ENCODE data around the gene ZNF777.

The ZNF777 gene

GRCh38 chr7:149489391-149490024, 28.6 kb upstream of the ZNF777 start:
- Histone ChIP-seq H2AFZ (ENCODE audit: low read depth, low read length) (no peak overlapping the region), H3K4me2 (ENCODE audit: low read length, poor library complexity, severe bottlenecking) (no peak overlapping the region), H3K4me1 (ENCODE audit: control insufficient read depth, insufficient read depth, low read depth, low read length) (no peaks in the 10 kb centered on the region), H3K9me3 (ENCODE audit: control insufficient read depth, low read length) (no peaks in the 10 kb centered on the region), H2AK5ac (ENCODE audit: low read length, severe bottlenecking) (no peak overlapping the region), H2BK5ac (ENCODE audit: low read depth, low read length, poor library complexity, severe bottlenecking) (no peak overlapping the region), H3K18ac (ENCODE audit: low read depth in 1 of 2, low read length in 2 of 2) (no peak overlapping the region), H3K27me3 (ENCODE audit: control insufficient read depth in 1 of 2, insufficient read depth in 1 of 2, low read length in 2 of 2) (no peaks in the 10 kb centered on the region), H3K36me3 (ENCODE audit: control insufficient read depth in 1 of 2, insufficient read depth in 2 of 2, low read depth in 1 of 2, low read length in 2 of 2) (peaks cover 54 to 94% of the 10 kb centered on the region in 2 experiments), H3K4me3 (ENCODE audit: insufficient read depth in 1 of 2, low read depth in 1 of 2, low read length in 2 of 2) (no peak overlapping the region), H4K8ac (ENCODE audit: low read length) (no peak overlapping the region), H4K91ac (ENCODE audit: low read length) (no peak overlapping the region), H3K27ac (ENCODE audit: low read length, poor library complexity, severe bottlenecking) (no peak overlapping the region), H2BK12ac (ENCODE audit: low read length in 2 of 2) (no peak overlapping the region), H3K23ac (ENCODE audit: low read length in 2 of 2) (no peak overlapping the region), H2BK15ac (ENCODE audit: low read depth, poor library complexity, severe bottlenecking) (no peak overlapping the region), H3K79me1 (replicated peaks; ENCODE audit: low read length, poor library complexity, severe bottlenecking) (peaks cover 47% of the 10 kb centered on the region), H2BK120ac (ENCODE audit: low read depth, low read length) (no peak overlapping the region), H3K9ac (ENCODE audit: low read length) (no peak overlapping the region), H3K14ac (ENCODE audit: low read length in 2 of 2) (no peak overlapping the region), H3K4ac (ENCODE audit: low read depth in 1 of 2, low read length in 2 of 2) (no peak overlapping the region)
- no peak for DNase-seq
- WGBS: 95% methylated on average over 14 of the region's 15 CpGs

DNA sequence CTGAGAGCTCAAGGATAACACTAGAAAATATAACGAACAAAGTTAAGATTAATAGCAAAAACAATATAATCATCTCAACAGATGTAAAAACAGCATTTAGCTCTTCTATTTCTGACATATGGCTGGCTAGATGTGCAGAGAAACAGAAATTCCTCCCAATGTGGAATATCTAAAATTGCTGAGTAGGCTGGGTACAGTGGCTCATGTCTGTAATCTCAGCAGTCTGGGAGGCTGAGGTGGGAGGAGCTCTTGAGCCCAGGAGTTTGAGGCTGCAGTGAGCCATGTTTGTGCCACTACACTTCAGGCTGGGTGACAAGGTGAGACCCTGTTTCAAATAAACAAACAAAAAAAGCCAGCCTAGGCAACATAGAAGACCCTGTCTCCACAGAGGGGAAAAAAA, 18.7 kb upstream of the ZNF777 start:
- H3K18ac ChIP-seq (ENCODE audit: low read depth in 1 of 2, low read length in 2 of 2): no peak overlapping the region
- H3K4me1 ChIP-seq (ENCODE audit: control insufficient read depth, insufficient read depth, low read depth, low read length): no peaks in the 10 kb centered on the region
- peaks cover 11% of the 10 kb centered on the region for H3K9me3 ChIP-seq (ENCODE audit: control insufficient read depth, low read length)
- no peak overlapping the region for H3K14ac ChIP-seq (ENCODE audit: low read length in 2 of 2)
- no peak overlapping the region for H2BK12ac ChIP-seq (ENCODE audit: low read length in 2 of 2)
- no peak overlapping the region for H3K4me2 ChIP-seq (ENCODE audit: low read length, poor library complexity, severe bottlenecking)
- no peak for DNase-seq
- peaks cover 40 to 84% of the 10 kb centered on the region in 2 experiments for H3K36me3 ChIP-seq (ENCODE audit: control insufficient read depth in 1 of 2, insufficient read depth in 2 of 2, low read depth in 1 of 2, low read length in 2 of 2)
- no peak overlapping the region for H3K4ac ChIP-seq (ENCODE audit: low read depth in 1 of 2, low read length in 2 of 2)
- no peak overlapping the region for H4K91ac ChIP-seq (ENCODE audit: low read length)
- H3K27ac ChIP-seq (ENCODE audit: low read length, poor library complexity, severe bottlenecking): no peak overlapping the region
- no peaks in the 10 kb centered on the region for H3K27me3 ChIP-seq (ENCODE audit: control insufficient read depth in 1 of 2, insufficient read depth in 1 of 2, low read length in 2 of 2)
- no peak overlapping the region for H3K4me3 ChIP-seq (ENCODE audit: insufficient read depth in 1 of 2, low read depth in 1 of 2, low read length in 2 of 2)
- WGBS: no CpG with 5 or more reads among the region's 1 CpG
- H3K79me1 ChIP-seq (replicated peaks; ENCODE audit: low read length, poor library complexity, severe bottlenecking): peaks cover 28% of the 10 kb centered on the region
- H2AK5ac ChIP-seq (ENCODE audit: low read length, severe bottlenecking): no peak overlapping the region
- H2BK120ac ChIP-seq (ENCODE audit: low read depth, low read length): no peak overlapping the region
- no peak overlapping the region for H2BK15ac ChIP-seq (ENCODE audit: low read depth, poor library complexity, severe bottlenecking)
- no peak overlapping the region for H3K23ac ChIP-seq (ENCODE audit: low read length in 2 of 2)
- no peak overlapping the region for H2BK5ac ChIP-seq (ENCODE audit: low read depth, low read length, poor library complexity, severe bottlenecking)
- H4K8ac ChIP-seq (ENCODE audit: low read length): no peak overlapping the region
- no peak overlapping the region for H3K9ac ChIP-seq (ENCODE audit: low read length)
- H2AFZ ChIP-seq (ENCODE audit: low read depth, low read length): no peak overlapping the region

GRCh38 chr7:149478754-149479153, 17.9 kb upstream of the ZNF777 start:
- no peak overlapping the region for H3K4me3 ChIP-seq (ENCODE audit: insufficient read depth in 1 of 2, low read depth in 1 of 2, low read length in 2 of 2)
- WGBS: 100% methylated on average over 1 of the region's 1 CpG
- H3K27me3 ChIP-seq (ENCODE audit: control insufficient read depth in 1 of 2, insufficient read depth in 1 of 2, low read length in 2 of 2): no peaks in the 10 kb centered on the region
- H2BK120ac ChIP-seq (ENCODE audit: low read depth, low read length): no peak overlapping the region
- no peak overlapping the region for H3K18ac ChIP-seq (ENCODE audit: low read depth in 1 of 2, low read length in 2 of 2)
- H3K23ac ChIP-seq (ENCODE audit: low read length in 2 of 2): no peak overlapping the region
- H2BK5ac ChIP-seq (ENCODE audit: low read depth, low read length, poor library complexity, severe bottlenecking): no peak overlapping the region
- H2AK5ac ChIP-seq (ENCODE audit: low read length, severe bottlenecking): no peak overlapping the region
- H3K4me1 ChIP-seq (ENCODE audit: control insufficient read depth, insufficient read depth, low read depth, low read length): peaks cover 2% of the 10 kb centered on the region
- H3K4ac ChIP-seq (ENCODE audit: low read depth in 1 of 2, low read length in 2 of 2): no peak overlapping the region
- no peak overlapping the region for H3K9ac ChIP-seq (ENCODE audit: low read length)
- no peak overlapping the region for H3K14ac ChIP-seq (ENCODE audit: low read length in 2 of 2)
- H3K79me1 ChIP-seq (replicated peaks; ENCODE audit: low read length, poor library complexity, severe bottlenecking): peaks cover 34% of the 10 kb centered on the region
- H4K8ac ChIP-seq (ENCODE audit: low read length): no peak overlapping the region
- no peak overlapping the region for H2BK12ac ChIP-seq (ENCODE audit: low read length in 2 of 2)
- no peak overlapping the region for H4K91ac ChIP-seq (ENCODE audit: low read length)
- DNase-seq: no peak
- no peak overlapping the region for H2AFZ ChIP-seq (ENCODE audit: low read depth, low read length)
- peaks cover 11% of the 10 kb centered on the region for H3K9me3 ChIP-seq (ENCODE audit: control insufficient read depth, low read length)
- H3K4me2 ChIP-seq (ENCODE audit: low read length, poor library complexity, severe bottlenecking): no peak overlapping the region
- no peak overlapping the region for H3K27ac ChIP-seq (ENCODE audit: low read length, poor library complexity, severe bottlenecking)
- peaks cover 48 to 85% of the 10 kb centered on the region in 2 experiments for H3K36me3 ChIP-seq (ENCODE audit: control insufficient read depth in 1 of 2, insufficient read depth in 2 of 2, low read depth in 1 of 2, low read length in 2 of 2)
- H2BK15ac ChIP-seq (ENCODE audit: low read depth, poor library complexity, severe bottlenecking): no peak overlapping the region

DNA sequence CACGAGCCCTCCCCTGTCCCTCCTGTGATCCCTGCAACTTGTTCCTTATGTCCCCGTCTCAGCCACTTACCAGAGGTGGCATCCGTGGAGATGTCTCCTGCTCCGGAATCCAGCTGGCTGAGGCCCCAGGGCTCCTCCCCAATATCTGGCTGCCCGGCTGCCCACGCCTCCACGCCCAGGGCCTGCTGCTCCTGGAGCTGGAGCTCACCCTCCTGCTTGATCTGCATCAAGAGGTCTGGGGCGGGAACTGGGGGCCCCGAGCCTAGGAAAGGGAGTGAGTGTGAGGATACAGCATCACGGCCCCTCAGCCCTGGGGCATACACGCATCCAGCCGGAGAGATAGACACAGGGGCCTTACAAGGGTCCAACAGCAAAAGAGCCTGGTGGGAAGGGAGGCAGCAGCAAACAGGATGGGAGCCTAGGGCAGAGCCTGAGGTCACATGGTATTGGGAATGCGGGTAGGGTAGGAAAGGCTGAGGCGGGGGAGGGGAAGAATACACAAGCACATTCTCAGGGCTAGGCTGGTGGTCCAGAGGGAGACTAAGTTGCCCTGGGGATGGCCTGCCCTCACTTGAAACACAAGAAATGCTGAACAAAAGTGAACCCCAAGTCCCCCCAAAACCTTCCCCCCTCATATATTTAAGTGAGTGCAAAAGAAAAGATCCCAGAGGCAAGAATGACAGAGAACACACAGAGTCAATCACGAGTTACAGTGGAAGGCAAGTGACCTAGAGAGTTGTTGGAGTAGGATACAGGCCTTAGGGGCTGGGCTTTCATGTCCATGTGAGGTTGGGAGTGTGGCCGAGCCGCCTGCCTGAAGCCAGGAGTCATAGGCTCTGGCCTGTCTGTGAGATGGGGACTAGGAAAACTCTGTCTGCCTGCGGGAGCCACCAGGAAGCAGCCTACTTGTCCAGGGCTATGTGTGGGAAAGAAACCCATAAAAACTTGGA, 16.9 kb upstream of the ZNF777 start:
- DNase-seq: no peak
- no peak overlapping the region for H3K23ac ChIP-seq (ENCODE audit: low read length in 2 of 2)
- peaks cover 57 to 89% of the 10 kb centered on the region in 2 experiments for H3K36me3 ChIP-seq (ENCODE audit: control insufficient read depth in 1 of 2, insufficient read depth in 2 of 2, low read depth in 1 of 2, low read length in 2 of 2)
- WGBS: 97% methylated on average over 17 of the region's 18 CpGs
- no peak overlapping the region for H2BK12ac ChIP-seq (ENCODE audit: low read length in 2 of 2)
- no peak overlapping the region for H3K14ac ChIP-seq (ENCODE audit: low read length in 2 of 2)
- peaks cover 44% of the 10 kb centered on the region for H3K79me1 ChIP-seq (replicated peaks; ENCODE audit: low read length, poor library complexity, severe bottlenecking)
- H4K8ac ChIP-seq (ENCODE audit: low read length): no peak overlapping the region
- no peak overlapping the region for H3K9ac ChIP-seq (ENCODE audit: low read length)
- no peak overlapping the region for H2AK5ac ChIP-seq (ENCODE audit: low read length, severe bottlenecking)
- H3K4me1 ChIP-seq (ENCODE audit: control insufficient read depth, insufficient read depth, low read depth, low read length): peaks cover 2% of the 10 kb centered on the region
- H3K27me3 ChIP-seq (ENCODE audit: control insufficient read depth in 1 of 2, insufficient read depth in 1 of 2, low read length in 2 of 2): no peaks in the 10 kb centered on the region
- H2AFZ ChIP-seq (ENCODE audit: low read depth, low read length): no peak overlapping the region
- H3K18ac ChIP-seq (ENCODE audit: low read depth in 1 of 2, low read length in 2 of 2): no peak overlapping the region
- no peak overlapping the region for H4K91ac ChIP-seq (ENCODE audit: low read length)
- H2BK5ac ChIP-seq (ENCODE audit: low read depth, low read length, poor library complexity, severe bottlenecking): no peak overlapping the region
- no peak overlapping the region for H3K4me2 ChIP-seq (ENCODE audit: low read length, poor library complexity, severe bottlenecking)
- H3K4me3 ChIP-seq (ENCODE audit: insufficient read depth in 1 of 2, low read depth in 1 of 2, low read length in 2 of 2): no peak overlapping the region
- no peak overlapping the region for H3K27ac ChIP-seq (ENCODE audit: low read length, poor library complexity, severe bottlenecking)
- H3K9me3 ChIP-seq (ENCODE audit: control insufficient read depth, low read length): peaks cover 11% of the 10 kb centered on the region
- H3K4ac ChIP-seq (ENCODE audit: low read depth in 1 of 2, low read length in 2 of 2): no peak overlapping the region
- no peak overlapping the region for H2BK120ac ChIP-seq (ENCODE audit: low read depth, low read length)
- H2BK15ac ChIP-seq (ENCODE audit: low read depth, poor library complexity, severe bottlenecking): no peak overlapping the region

All from mesenchymal stem cell (in vitro differentiated cells and primary cell).